Astrocyte (in vitro differentiated cells and primary cell): ENCODE data around the gene RETREG2. TPM values are rescaled to one million over a fixed set of nuclear protein-coding genes. Genes with fewer than 3 reads are reported as not detected.

ENCODE experiments used
- DNase-seq: peaks from one replicate; pipeline ENCODE4 v3.0.0-alpha.2; 2010; ENCODE audit warnings: low read depth
- FAIRE-seq: peaks from 2 replicates; lab custom pipeline; 2011; peaks lifted over from hg19 to GRCh38; lab: Jason Lieb, UNC
- H2AFZ ChIP-seq: 2 replicates; pipeline ENCODE4 v1.6.0; 2012; ENCODE audit warnings: low read depth, low read length, inconsistent platforms
- H3K27ac ChIP-seq: 2 replicates; pipeline ENCODE4 v1.5.1; 2011; ENCODE audit warnings: low read depth, low read length, inconsistent platforms
- H3K27me3 ChIP-seq: 2 replicates; pipeline ENCODE4 v1.6.0; 2011; ENCODE audit warnings: low read length, inconsistent platforms; ENCODE audit not compliant: insufficient read depth
- H3K36me3 ChIP-seq: 2 replicates; pipeline ENCODE4 v1.5.1; 2011; ENCODE audit warnings: low read length, inconsistent platforms; ENCODE audit not compliant: insufficient read depth
- H3K4me1 ChIP-seq: 2 replicates; pipeline ENCODE4 v1.5.1; 2011; ENCODE audit warnings: low read length, inconsistent platforms; ENCODE audit not compliant: insufficient read depth
- H3K4me2 ChIP-seq: 2 replicates; pipeline ENCODE4 v1.6.0; 2012; ENCODE audit warnings: low read length, inconsistent platforms
- H3K4me3 ChIP-seq: 2 replicates; pipeline ENCODE4 v1.5.1; 2011; ENCODE audit warnings: low read depth, mild to moderate bottlenecking, low read length, inconsistent platforms; ENCODE audit not compliant: insufficient read depth
- H3K79me2 ChIP-seq: 2 replicates; pipeline ENCODE4 v1.6.0; 2012; ENCODE audit warnings: mild to moderate bottlenecking, low read length, inconsistent platforms; ENCODE audit not compliant: insufficient read depth
- H3K9ac ChIP-seq: 2 replicates; pipeline ENCODE4 v1.6.0; 2012; ENCODE audit warnings: mild to moderate bottlenecking, low read length, inconsistent platforms
- H3K9me3 ChIP-seq: 2 replicates; pipeline ENCODE4 v1.5.1; 2012; ENCODE audit warnings: low read depth, mild to moderate bottlenecking, low read length, inconsistent platforms; ENCODE audit not compliant: insufficient read depth
- H4K20me1 ChIP-seq: 2 replicates; pipeline ENCODE4 v1.6.0; 2012; ENCODE audit warnings: low read length, inconsistent platforms; ENCODE audit not compliant: insufficient read depth
- H3K27ac Mint-ChIP-seq: one replicate; pipeline ENCODE4 v1.8.0; 2021; ENCODE audit warnings: mild to moderate bottlenecking, mixed read lengths; ENCODE audit not compliant: unreplicated experiment
- H3K27me3 Mint-ChIP-seq: one replicate; pipeline ENCODE4 v1.8.0; 2021; ENCODE audit warnings: low read depth, mixed read lengths; ENCODE audit not compliant: unreplicated experiment
- H3K36me3 Mint-ChIP-seq: one replicate; pipeline ENCODE4 v1.8.0; 2021; ENCODE audit warnings: low read depth, mixed read lengths; ENCODE audit not compliant: unreplicated experiment
- H3K4me1 Mint-ChIP-seq: one replicate; pipeline ENCODE4 v1.8.0; 2021; ENCODE audit warnings: low read depth, mixed read lengths; ENCODE audit not compliant: unreplicated experiment
- H3K4me3 Mint-ChIP-seq: one replicate; pipeline ENCODE4 v1.8.0; 2021; ENCODE audit warnings: mild to moderate bottlenecking, moderate library complexity, mixed read lengths; ENCODE audit not compliant: unreplicated experiment
- H3K9me3 Mint-ChIP-seq: one replicate; pipeline ENCODE4 v1.8.0; 2021; ENCODE audit warnings: mild to moderate bottlenecking, mixed read lengths; ENCODE audit not compliant: unreplicated experiment
- CTCF ChIP-seq: IDR thresholded peaks from 2 replicates; pipeline ENCODE4 v1.5.1; 2011; ENCODE audit warnings: low read depth, mild to moderate bottlenecking, inconsistent platforms, low read length, moderate library complexity; ENCODE audit not compliant: insufficient read depth
- EZH2 ChIP-seq: IDR thresholded peaks from 2 replicates; pipeline ENCODE4 v1.6.1; 2012; ENCODE audit warnings: mild to moderate bottlenecking, low read length, inconsistent platforms; ENCODE audit not compliant: insufficient read depth
- total RNA-seq: library from RNA; stranded (reverse); gene quantifications from 2 replicates; pipeline ENCODE4 v1.2.1, GENCODE V29; 2021

Gene RETREG2
- total RNA-seq, 1 donor from 2014 or later: 54.8 TPM

- Histone ChIP-seq H3K4me2 (peak overlapping the region; percentile 96), H3K9ac (peak overlapping the region; percentile 87), H3K27me3 (no peaks in the 10 kb centered on the region), H3K4me1 (peaks cover 26% of the 10 kb centered on the region), H2AFZ (peak overlapping the region; percentile 77), H4K20me1 (peaks cover 37% of the 10 kb centered on the region), H3K36me3 (peaks cover 7% of the 10 kb centered on the region), H3K27ac (peak overlapping the region; percentile 94), H3K4me3 (peak overlapping the region; percentile 71), H3K79me2 (peaks cover 42% of the 10 kb centered on the region), H3K9me3 (no peaks in the 10 kb centered on the region)
- Mint-ChIP-seq H3K27ac (peak overlapping the region; percentile 77), H3K9me3 (peaks cover 1% of the 10 kb centered on the region), H3K4me1 (peaks cover 18% of the 10 kb centered on the region), H3K4me3 (peak overlapping the region; percentile 86), H3K36me3 (peaks cover 20% of the 10 kb centered on the region), H3K27me3 (no peaks in the 10 kb centered on the region)
- no peak for TF ChIP-seq EZH2
- no peak for TF ChIP-seq CTCF
- FAIRE-seq: no peak
- DNase-seq: peak; percentile 16
Observed at GRCh38 chr2:219175928-219176817, 1.9 kb upstream of the RETREG2 start.

DNA sequence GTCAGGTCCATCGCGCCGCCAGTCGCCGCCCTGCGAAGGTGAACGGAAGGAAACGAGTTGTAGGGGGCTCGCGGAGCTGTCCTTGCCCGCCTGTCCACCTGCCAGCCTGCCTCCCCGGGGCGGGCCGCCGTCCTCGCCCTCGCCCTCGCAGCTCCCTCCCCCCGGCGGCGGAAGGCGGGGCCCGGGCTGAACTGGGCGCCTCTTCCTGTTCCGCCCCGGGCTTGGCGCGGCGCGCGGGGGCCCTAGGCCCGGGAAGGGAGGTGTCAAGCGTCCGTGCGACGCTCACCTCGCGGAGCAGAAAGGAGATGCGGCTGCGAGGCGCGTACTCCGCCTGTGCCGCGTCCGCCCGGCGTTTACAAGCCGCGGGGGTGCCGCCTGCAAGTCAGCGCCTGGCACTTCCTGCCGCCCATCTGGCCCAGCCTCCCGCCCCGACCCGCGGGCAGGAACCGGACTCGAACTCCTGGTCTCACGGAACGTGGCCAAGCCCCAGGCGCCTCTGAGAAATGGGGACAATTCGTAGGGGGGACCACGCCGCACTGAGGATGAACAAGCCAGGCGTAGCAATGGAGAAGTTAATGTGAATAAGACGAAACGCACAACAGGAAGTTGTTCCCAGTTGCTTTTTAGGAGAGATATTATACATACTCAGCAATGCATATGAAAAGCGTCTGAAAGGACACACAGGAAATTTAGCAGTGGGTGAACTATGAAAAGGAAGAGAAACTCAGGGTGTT, 1.1 kb upstream of the RETREG2 start, which contains the start of gene CNPPD1:
Gene CNPPD1, minus strand, starts transcription at position 108 of the 734 bp plus-strand sequence. Its CDS starts 97 bp downstream, at position 11.
- Histone ChIP-seq H3K4me3 (peak within 1 kb of the TSS; percentile 71), H3K9me3 (no peaks in the 10 kb centered on the region), H4K20me1 (peaks cover 32% of the 10 kb centered on the region), H3K36me3 (peaks cover 13% of the 10 kb centered on the region), H2AFZ (peak within 1 kb of the TSS; percentile 87), H3K27ac (peak within 1 kb of the TSS; percentile 94), H3K79me2 (peaks cover 43% of the 10 kb centered on the region), H3K4me2 (peak within 1 kb of the TSS; percentile 96), H3K4me1 (peaks cover 23% of the 10 kb centered on the region), H3K9ac (peak within 1 kb of the TSS; percentile 87), H3K27me3 (no peaks in the 10 kb centered on the region)
- DNase-seq (peak; percentile 47), FAIRE-seq (no peak)
- Mint-ChIP-seq H3K4me3 (peak within 1 kb of the TSS; percentile 90), H3K27me3 (no peaks in the 10 kb centered on the region), H3K27ac (peak within 1 kb of the TSS; percentile 92), H3K4me1 (peaks cover 14% of the 10 kb centered on the region), H3K36me3 (peaks cover 19% of the 10 kb centered on the region), H3K9me3 (peaks cover 1% of the 10 kb centered on the region)
- no peak for TF ChIP-seq EZH2
- TF ChIP-seq CTCF: no peak
